H1 (cell line): ENCODE data around the gene AIMP1. TPM values are rescaled to one million over a fixed set of nuclear protein-coding genes. Genes with fewer than 3 reads are reported as not detected.

Source experiments
- CHD2 ChIP-seq: IDR thresholded peaks from 2 replicates; pipeline ENCODE4 v1.6.1; 2012; ENCODE audit warnings: low read length, improper control_type of control experiment
- polyA plus RNA-seq, 7 experiments: library from polyadenylated mRNA; depleted of rRNA in 3 of 7; stranded (reverse) in 5 of 7; unstranded in 2 of 7; fragments of >200 nt in 5 of 7; fragments of 200-250 nt in 2 of 7; gene quantifications; 1 replicate in 5 of 7; 2 replicates in 1 of 7; 4 replicates in 1 of 7; pipeline versions ENCODE4 v1.2.1 to v1.2.3, GENCODE V29; 2011 to 2013; ENCODE audit warnings: missing spikeins in 2 of 7, mixed read lengths in 2 of 7
- total RNA-seq: library from RNA; stranded (reverse); fragmentation: NEBNext Ultra II Directional; extraction: Animal tissue kit (Norgen Biotek cat#: 25700); gene quantifications from 2 replicates; pipeline ENCODE4 v1.2.1, GENCODE V29; 2021

AIMP1 gene
- total and polyA plus RNA-seq, 2 of the 8 experiments (the other 6 are each of a cell fraction or from before 2014, with no cell fraction given): 7.9 to 54.6 TPM

DNA sequence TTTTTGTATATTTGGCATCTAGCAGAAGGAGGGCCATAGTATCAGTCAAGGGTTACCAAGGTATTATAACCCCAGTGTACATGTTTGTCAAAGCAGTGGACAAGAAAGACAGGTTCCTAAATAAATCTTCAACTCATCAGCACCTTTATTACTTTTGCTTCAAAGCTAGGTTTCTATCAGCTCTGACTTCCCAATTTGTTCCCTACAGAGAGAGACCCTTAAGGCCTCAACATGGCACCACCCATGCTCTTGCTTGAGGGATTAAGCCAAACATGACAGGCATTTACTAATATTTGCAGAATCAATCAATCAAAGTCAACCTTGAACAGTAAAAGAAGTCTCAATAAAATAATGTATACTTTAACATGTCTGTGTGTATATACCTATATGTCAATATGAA, 9.8 kb upstream of the AIMP1 start (continued):
- TF ChIP-seq CHD2: no peak
